Ovary (tissue), 9 donors: ENCODE data around the gene MBD3L2B. TPM values are rescaled to one million over a fixed set of nuclear protein-coding genes. Genes with fewer than 3 reads are reported as not detected.

Experiments used
- DNase-seq, 5 donors: peaks; one replicate each; pipeline ENCODE4 v3.0.0-alpha.2; 2019 to 2020
- H3K27ac ChIP-seq, 2 donors: fragments of 200-600 bp; one replicate each; pipeline versions ENCODE4 v1.5.1 to v1.8.0; 2019 to 2022
- H3K27me3 ChIP-seq: fragments of 200-600 bp; one replicate; pipeline ENCODE4 v1.8.0; 2022
- H3K36me3 ChIP-seq: fragments of 200-600 bp; sonication (generic); one replicate; pipeline ENCODE4 v1.5.1; 2019
- H3K4me1 ChIP-seq: one replicate; pipeline ENCODE4 v1.8.1; 2013; ENCODE audit warnings: mild to moderate bottlenecking, moderate library complexity; ENCODE audit not compliant: insufficient read depth
- H3K4me3 ChIP-seq: fragments of 200-600 bp; sonication (generic); one replicate; pipeline ENCODE4 v1.5.1; 2017
- H3K9me3 ChIP-seq, 2 donors: fragments of 200-600 bp in 1 of 2; sonication (generic) in 1 of 2; one replicate each; pipeline versions ENCODE4 v1.5.1 to v1.8.1; 2013 to 2019; ENCODE audit warnings: mild to moderate bottlenecking in 1 of 2, moderate library complexity in 1 of 2
- EP300 ChIP-seq: sonication (generic); formaldehyde crosslinking; IDR thresholded peaks from one replicate; pipeline ENCODE4 v1.6.1; 2017; ENCODE audit warnings: antibody characterized with exemption
- POLR2A ChIP-seq: fragments of 450-650 bp; IDR thresholded peaks from one replicate; pipeline ENCODE4 v1.6.1; 2017; ENCODE audit warnings: antibody characterized with exemption, mild to moderate bottlenecking, moderate library complexity
- WGBS, 3 donors: extraction: QIAGEN DNeasy Blood & Tissue Kit in 1 of 3; methylation state at CpG; one replicate each; pipeline versions ENCODE4 v1.1.5 to v1.1.7; 2013 to 2017; 5-methylcytosine and 5-hydroxymethylcytosine counted together
- intact Hi-C, 4 donors: fragments of 100-400 bp; cut with DNase I; formaldehyde crosslinking; loops; one replicate each; pipeline versions ENCODE4 v1.11.0 to v1.15.1; 2022 to 2023
- polyA plus RNA-seq, 2 donors: library from polyadenylated mRNA; stranded (reverse); fragments of 200-250 nt in 1 of 2; fragments of 350-450 nt in 1 of 2; fragmentation: Illumina TruSeq in 1 of 2; extraction: RNeasy Lipid Tissue Mini Kit (QIAGEN cat#74804) in 1 of 2; gene quantifications; one replicate each; pipeline ENCODE4 v1.2.3, GENCODE V29; 2013 to 2014
- total RNA-seq, 7 donors: library from RNA; depleted of rRNA in 2 of 7; stranded (reverse); fragments of >200 nt in 2 of 7; fragmentation: NEBNext Ultra II Directional in 3 of 7; extraction: Animal tissue kit (Norgen Biotek cat#: 25700) in 3 of 7; gene quantifications; one replicate each; pipeline versions ENCODE4 v1.1.0 to v1.2.4, GENCODE V29; 2016 to 2023
- TF ChIP-seq, protein P1 (sequence below), 3 donors: fragments of 450-650 bp in 2 of 3; fragments of 200-600 bp in 1 of 3; IDR thresholded peaks; one replicate each; pipeline versions ENCODE4 v1.5.1 to v1.8.0; 2016 to 2022; ENCODE audit warnings: antibody characterized with exemption in 3 of 3, mild to moderate bottlenecking in 1 of 3
- donor health status: DM: no; HTN: no; CAD: no; lungs with moderate emphysema.
- donor health status: DM: no; HTN: no; CAD: no.
- donor health status: Bipolar disorder and iron deficiency.
- donor health status: DM: yes; HTN: yes; CAD: no.
- donor health status: DM: no; HTN: no; CAD: no.
- donor health status: DM: yes; HTN: yes; CAD: no.

MBD3L2B gene
- total and polyA plus RNA-seq, 9 donors: not detected

- Histone ChIP-seq H3K4me1 (no peaks in the 10 kb centered on the region), H3K36me3 (no peaks in the 10 kb centered on the region), H3K27me3 (no peaks in the 10 kb centered on the region), H3K9me3 (no peaks in the 10 kb centered on the region), H3K4me3 (no peak overlapping the region), H3K27ac (no peak overlapping the region)
- WGBS, 3 donors: 62 to 71% (median 63%) methylated on average over 2 of the region's 2 CpGs
- DNase-seq: no peak
- TF ChIP-seq EP300: no peak
- TF ChIP-seq, protein P1, sequence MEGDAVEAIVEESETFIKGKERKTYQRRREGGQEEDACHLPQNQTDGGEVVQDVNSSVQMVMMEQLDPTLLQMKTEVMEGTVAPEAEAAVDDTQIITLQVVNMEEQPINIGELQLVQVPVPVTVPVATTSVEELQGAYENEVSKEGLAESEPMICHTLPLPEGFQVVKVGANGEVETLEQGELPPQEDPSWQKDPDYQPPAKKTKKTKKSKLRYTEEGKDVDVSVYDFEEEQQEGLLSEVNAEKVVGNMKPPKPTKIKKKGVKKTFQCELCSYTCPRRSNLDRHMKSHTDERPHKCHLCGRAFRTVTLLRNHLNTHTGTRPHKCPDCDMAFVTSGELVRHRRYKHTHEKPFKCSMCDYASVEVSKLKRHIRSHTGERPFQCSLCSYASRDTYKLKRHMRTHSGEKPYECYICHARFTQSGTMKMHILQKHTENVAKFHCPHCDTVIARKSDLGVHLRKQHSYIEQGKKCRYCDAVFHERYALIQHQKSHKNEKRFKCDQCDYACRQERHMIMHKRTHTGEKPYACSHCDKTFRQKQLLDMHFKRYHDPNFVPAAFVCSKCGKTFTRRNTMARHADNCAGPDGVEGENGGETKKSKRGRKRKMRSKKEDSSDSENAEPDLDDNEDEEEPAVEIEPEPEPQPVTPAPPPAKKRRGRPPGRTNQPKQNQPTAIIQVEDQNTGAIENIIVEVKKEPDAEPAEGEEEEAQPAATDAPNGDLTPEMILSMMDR (IDR thresholded peaks at IDR 0.05): no peak
- intact Hi-C loops: no loop called here
Measured at GRCh38 chr19:6970021-6970420, 51.2 kb downstream of the MBD3L2B start.

GRCh38 chr19:6969490-6969889 lies 51.7 kb downstream of the MBD3L2B start:
- Histone ChIP-seq H3K27me3 (no peaks in the 10 kb centered on the region), H3K4me1 (no peaks in the 10 kb centered on the region), H3K27ac (no peak overlapping the region), H3K9me3 (no peaks in the 10 kb centered on the region), H3K36me3 (no peaks in the 10 kb centered on the region), H3K4me3 (no peak overlapping the region)
- intact Hi-C loops: no loop called here
- no peak for DNase-seq
- TF ChIP-seq EP300: no peak
- TF ChIP-seq, protein P1 (IDR thresholded peaks at IDR 0.05): no peak
- TF ChIP-seq POLR2A: no peak
- 69 to 77% (median 70%) methylated on average over 2 of the region's 2 CpGs for WGBS, 3 donors

Other genes starting within 250 kb of the MBD3L2B start
- 1 to 10 TPM in 5 of 7 donors, under 1 TPM in 2; 0.71 to 5.0 (median 2.0) TPM for gene VAV1, start 248.7 kb downstream of the MBD3L2B start, total RNA-seq
- 1 to 10 TPM; 1.1 to 3.6 TPM for gene VAV1, start 248.7 kb downstream of the MBD3L2B start, polyA plus RNA-seq
- under 1 TPM in 6 of 7 donors, not detected in 1; 0.12 to 0.79 (median 0.23) TPM for gene ADGRE1, start 133.9 kb downstream of the MBD3L2B start, total RNA-seq
- gene ADGRE1, start 133.9 kb downstream of the MBD3L2B start, polyA plus RNA-seq: under 1 TPM; 0.05 to 0.80 TPM
- not detected for gene MBD3L5, start 9.1 kb upstream of the MBD3L2B start, total RNA-seq
- not detected for gene MBD3L5, start 9.1 kb upstream of the MBD3L2B start, polyA plus RNA-seq
- not detected for gene MBD3L4, start 18.7 kb upstream of the MBD3L2B start, total RNA-seq
- not detected for gene MBD3L4, start 18.7 kb upstream of the MBD3L2B start, polyA plus RNA-seq
- not detected for gene MBD3L2, start 27.9 kb upstream of the MBD3L2B start, total RNA-seq
- gene MBD3L2, start 27.9 kb upstream of the MBD3L2B start, polyA plus RNA-seq: not detected
- gene MBD3L3, start 37.2 kb upstream of the MBD3L2B start, total RNA-seq: not detected
- gene MBD3L3, start 37.2 kb upstream of the MBD3L2B start, polyA plus RNA-seq: not detected
- 10 to 100 TPM in 6 of 7 donors, 1 to 10 TPM in 1; 7.0 to 14.6 (median 12.3) TPM for gene ZNF557, start 48.3 kb upstream of the MBD3L2B start, total RNA-seq
- 1 to 10 TPM; 2.9 to 3.9 TPM for gene ZNF557, start 48.3 kb upstream of the MBD3L2B start, polyA plus RNA-seq